Nephron progenitor cell (in vitro differentiated cells): ENCODE data around the gene TPCN1.

ENCODE experiments used
- DNase-seq: peaks from one replicate; pipeline ENCODE4 v3.0.0; 2021
- H3K27ac Mint-ChIP-seq: 2 replicates; pipeline ENCODE4 v1.8.0; 2021; ENCODE audit warnings: mild to moderate bottlenecking, moderate library complexity, mixed read lengths
- H3K27me3 Mint-ChIP-seq: 2 replicates; pipeline ENCODE4 v1.8.0; 2021; ENCODE audit warnings: mild to moderate bottlenecking, low read depth, mixed read lengths; ENCODE audit not compliant: poor library complexity
- H3K36me3 Mint-ChIP-seq: 2 replicates; pipeline ENCODE4 v1.8.0; 2021; ENCODE audit warnings: low read depth, mixed read lengths
- H3K4me1 Mint-ChIP-seq: 2 replicates; pipeline ENCODE4 v1.8.0; 2021; ENCODE audit warnings: mixed read lengths
- H3K4me3 Mint-ChIP-seq: 2 replicates; pipeline ENCODE4 v1.8.0; 2021; ENCODE audit warnings: mild to moderate bottlenecking, moderate library complexity, mixed read lengths
- H3K9me3 Mint-ChIP-seq: 2 replicates; pipeline ENCODE4 v1.8.0; 2021; ENCODE audit warnings: mild to moderate bottlenecking, moderate library complexity, mixed read lengths
- TF ChIP-seq, protein P1 (sequence below): fragments of 200-600 bp; sonication (generic); IDR thresholded peaks from 2 replicates; pipeline ENCODE4 v1.5.0; 2021; ENCODE audit warnings: antibody characterized with exemption

The TPCN1 gene

DNA sequence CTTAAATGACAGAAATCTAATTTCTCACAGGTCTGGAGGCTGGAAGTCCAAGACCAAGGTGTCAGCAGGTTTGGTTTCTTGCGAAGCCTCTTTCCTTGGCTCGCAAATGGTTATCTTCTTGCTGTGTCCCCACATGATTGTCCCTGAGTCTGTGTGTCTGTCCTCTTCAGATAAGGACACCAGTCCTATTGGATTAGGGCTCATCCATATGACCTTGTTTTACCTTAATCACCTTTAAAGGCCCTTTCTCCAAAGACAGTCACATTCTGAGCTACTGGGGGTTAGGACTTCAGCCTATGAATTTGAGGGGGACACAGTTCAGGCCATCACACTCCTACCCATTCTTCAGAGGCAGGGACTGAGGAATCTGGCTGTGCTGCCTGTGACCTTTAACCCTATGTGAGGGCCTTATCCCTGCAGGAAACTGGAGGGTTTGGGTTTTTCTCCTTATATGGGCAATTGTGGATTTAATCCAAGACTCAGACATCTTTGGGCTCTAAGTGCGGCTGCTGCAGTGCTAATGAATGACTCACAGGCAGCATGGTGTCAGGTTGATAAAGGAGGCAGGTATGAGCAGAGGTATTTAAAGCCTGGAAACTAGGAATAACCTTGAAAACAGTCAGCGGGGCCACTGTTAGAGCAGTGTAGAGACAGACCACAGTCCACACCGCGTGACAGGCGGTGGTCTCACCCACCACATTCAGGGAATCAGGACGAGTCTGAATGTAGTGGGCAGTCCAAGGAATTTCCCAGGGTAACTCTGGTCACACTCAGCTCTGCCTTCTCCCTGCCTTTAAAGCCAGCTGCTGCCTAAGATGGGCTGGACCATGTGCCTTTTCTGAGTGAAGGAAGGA is 10.2 kb downstream of the TPCN1 start:
- TF ChIP-seq, protein P1, sequence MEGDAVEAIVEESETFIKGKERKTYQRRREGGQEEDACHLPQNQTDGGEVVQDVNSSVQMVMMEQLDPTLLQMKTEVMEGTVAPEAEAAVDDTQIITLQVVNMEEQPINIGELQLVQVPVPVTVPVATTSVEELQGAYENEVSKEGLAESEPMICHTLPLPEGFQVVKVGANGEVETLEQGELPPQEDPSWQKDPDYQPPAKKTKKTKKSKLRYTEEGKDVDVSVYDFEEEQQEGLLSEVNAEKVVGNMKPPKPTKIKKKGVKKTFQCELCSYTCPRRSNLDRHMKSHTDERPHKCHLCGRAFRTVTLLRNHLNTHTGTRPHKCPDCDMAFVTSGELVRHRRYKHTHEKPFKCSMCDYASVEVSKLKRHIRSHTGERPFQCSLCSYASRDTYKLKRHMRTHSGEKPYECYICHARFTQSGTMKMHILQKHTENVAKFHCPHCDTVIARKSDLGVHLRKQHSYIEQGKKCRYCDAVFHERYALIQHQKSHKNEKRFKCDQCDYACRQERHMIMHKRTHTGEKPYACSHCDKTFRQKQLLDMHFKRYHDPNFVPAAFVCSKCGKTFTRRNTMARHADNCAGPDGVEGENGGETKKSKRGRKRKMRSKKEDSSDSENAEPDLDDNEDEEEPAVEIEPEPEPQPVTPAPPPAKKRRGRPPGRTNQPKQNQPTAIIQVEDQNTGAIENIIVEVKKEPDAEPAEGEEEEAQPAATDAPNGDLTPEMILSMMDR, result no peak
- peaks cover 10% of the 10 kb centered on the region for H3K27me3 Mint-ChIP-seq
- no peak overlapping the region for H3K4me3 Mint-ChIP-seq
- no peaks in the 10 kb centered on the region for H3K9me3 Mint-ChIP-seq
- H3K36me3 Mint-ChIP-seq, result peaks cover 35% of the 10 kb centered on the region
- peaks cover 67% of the 10 kb centered on the region for H3K4me1 Mint-ChIP-seq
- H3K27ac Mint-ChIP-seq, result no peak overlapping the region
- DNase-seq, result no peak

DNA sequence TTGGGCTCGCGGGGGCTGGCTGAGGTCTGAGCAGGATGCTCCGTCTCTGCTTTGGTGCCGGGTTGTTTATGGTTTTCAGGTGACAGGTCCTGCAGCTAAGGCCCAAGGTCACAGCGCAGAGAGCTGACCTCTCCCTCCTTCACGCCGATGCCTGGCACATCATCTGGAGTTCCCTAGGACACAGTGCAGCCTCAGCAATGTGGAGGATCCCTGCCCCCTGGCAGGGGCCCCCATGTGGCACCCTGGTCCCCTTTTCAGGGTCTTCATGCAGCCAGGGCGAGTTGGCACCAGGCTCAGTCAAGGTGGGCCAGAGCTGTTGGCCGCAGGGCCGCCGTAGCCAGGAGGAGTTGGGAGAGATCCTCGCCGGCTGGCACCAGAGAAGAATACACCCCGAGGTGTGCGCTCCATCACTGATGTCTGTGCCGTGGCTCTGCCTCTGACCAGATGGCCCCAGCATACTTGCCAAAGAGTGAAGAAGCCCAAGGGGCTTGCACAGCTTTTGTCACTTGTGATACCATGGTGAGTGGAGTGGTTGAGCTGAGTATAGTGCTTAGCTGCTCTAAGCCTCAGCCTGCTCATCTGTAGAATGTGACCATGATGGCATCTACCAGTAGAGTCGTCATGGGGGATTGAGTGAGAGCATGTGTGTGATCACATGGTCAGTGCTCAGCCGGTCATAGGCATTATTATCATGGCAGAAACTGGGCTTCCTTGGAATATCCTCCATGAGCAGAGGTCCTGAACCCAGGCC is 11.0 kb downstream of the TPCN1 start:
- peaks cover 10% of the 10 kb centered on the region for H3K27me3 Mint-ChIP-seq
- H3K9me3 Mint-ChIP-seq, result no peaks in the 10 kb centered on the region
- TF ChIP-seq, protein P1, result no peak
- peak overlapping the region; percentile 45 for H3K27ac Mint-ChIP-seq
- peaks cover 60% of the 10 kb centered on the region for H3K4me1 Mint-ChIP-seq
- peaks cover 34% of the 10 kb centered on the region for H3K36me3 Mint-ChIP-seq
- peak; percentile 23 for DNase-seq
- H3K4me3 Mint-ChIP-seq, result peak overlapping the region; percentile 25

DNA sequence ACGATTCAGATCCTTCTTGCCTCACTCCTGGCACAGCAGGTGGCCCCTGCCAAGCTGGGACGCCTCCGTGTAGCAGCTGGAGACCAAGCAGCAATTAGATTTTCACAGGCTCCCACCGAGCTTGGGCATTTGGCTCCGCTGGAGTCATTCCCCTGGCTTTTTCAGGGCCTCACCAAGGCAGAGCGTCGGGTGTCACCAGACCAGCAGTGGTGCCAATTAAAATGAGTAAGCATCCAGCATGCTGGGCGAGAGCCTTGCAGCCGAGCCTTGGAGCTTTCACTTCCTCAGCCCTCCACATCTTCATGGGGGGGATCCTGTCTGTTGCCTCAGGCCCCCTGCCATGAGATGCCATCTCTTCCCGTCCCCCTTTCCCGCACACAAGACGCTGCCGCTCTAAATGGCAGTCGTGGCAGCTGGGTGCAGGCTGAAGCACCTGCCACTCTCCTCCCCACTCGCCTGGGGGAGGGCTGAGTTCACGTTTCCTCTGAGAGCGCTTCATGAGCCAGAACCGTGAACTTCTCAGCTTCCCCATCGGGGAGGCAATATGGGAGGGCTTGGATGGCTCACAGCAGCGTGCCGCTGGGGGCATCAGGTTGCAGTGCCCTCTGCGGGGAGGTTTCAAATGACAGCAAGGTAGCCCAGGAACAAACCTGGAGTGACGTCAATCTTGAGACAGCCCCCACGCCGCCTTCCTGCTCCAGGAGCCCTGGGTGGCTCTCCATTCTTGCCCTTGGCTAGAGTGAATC is 11.7 kb downstream of the TPCN1 start:
- Mint-ChIP-seq H3K4me3 (peak overlapping the region; percentile 60), H3K27me3 (peaks cover 10% of the 10 kb centered on the region), H3K36me3 (peaks cover 29% of the 10 kb centered on the region), H3K27ac (no peak overlapping the region), H3K4me1 (peaks cover 53% of the 10 kb centered on the region), H3K9me3 (no peaks in the 10 kb centered on the region)
- peak; percentile 70 for DNase-seq
- TF ChIP-seq, protein P1, result no peak

DNA sequence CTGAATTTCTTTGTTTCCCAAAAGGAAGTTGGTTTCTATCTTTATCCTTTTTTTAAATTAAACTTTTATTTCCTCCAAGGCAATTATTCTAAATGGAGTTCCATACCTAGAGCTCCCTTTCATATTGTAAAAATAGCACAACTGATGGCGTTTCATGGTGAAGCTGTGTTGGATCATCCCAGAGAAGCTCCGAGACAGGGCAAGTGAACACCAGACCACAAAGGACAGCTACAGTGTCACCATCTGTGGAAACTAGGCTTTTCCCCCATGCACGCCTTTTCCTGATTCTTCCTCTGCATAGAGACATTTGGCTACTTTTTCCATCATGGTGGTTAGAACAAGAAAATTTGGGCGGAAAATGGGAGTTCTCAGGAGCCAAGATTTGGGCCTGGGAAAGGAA is 12.7 kb downstream of the TPCN1 start:
- TF ChIP-seq, protein P1, result no peak
- no peaks in the 10 kb centered on the region for H3K9me3 Mint-ChIP-seq

DNA sequence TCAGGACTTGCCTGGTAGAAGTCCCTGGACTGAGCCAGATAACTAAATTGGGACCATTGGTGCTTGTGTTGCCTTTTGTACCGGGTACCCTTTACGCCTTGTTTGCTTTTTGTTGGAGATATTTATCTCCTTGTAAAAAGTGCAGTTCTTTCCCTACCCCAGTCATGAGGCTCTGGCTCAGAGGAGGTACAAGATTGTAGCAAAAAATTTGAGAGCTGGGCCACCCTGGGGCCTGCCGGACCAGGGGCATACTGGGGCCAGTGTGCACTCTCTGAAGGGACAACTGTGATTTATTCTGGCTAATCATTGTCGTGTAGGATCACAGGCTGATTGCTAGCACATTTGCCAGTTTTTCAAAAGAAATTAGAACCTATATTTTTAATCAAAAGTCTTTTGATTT is 13.2 kb downstream of the TPCN1 start:
- no peak overlapping the region for H3K4me3 Mint-ChIP-seq
- H3K4me1 Mint-ChIP-seq, result peaks cover 58% of the 10 kb centered on the region
- H3K36me3 Mint-ChIP-seq, result peaks cover 29% of the 10 kb centered on the region
- TF ChIP-seq, protein P1, result no peak
- no peaks in the 10 kb centered on the region for H3K9me3 Mint-ChIP-seq
- peaks cover 10% of the 10 kb centered on the region for H3K27me3 Mint-ChIP-seq
- DNase-seq, result no peak
- no peak overlapping the region for H3K27ac Mint-ChIP-seq

More for the DNA sequence above, 12.7 kb downstream of the TPCN1 start:
- no peak for DNase-seq
- no peak overlapping the region for H3K4me3 Mint-ChIP-seq
- H3K27me3 Mint-ChIP-seq, result peaks cover 10% of the 10 kb centered on the region
- H3K4me1 Mint-ChIP-seq, result peaks cover 53% of the 10 kb centered on the region
- no peak overlapping the region for H3K27ac Mint-ChIP-seq
- peaks cover 29% of the 10 kb centered on the region for H3K36me3 Mint-ChIP-seq
